GM21423 (cell line): ENCODE data around the gene MCF2L2.
"Not testable (repeated sequence)": the region's sequence is repeated elsewhere in the genome, so short reads cannot be mapped to it uniquely, and the experiment has no call there.

ENCODE experiments used
- ATAC-seq: cut with Tn5 transposase; IDR thresholded peaks from one replicate; pipeline ENCODE4 v1.9.1; 2021; ENCODE audit warnings: mild to moderate bottlenecking, moderate library complexity; ENCODE audit not compliant: unreplicated experiment

Gene MCF2L2

GRCh38 chr3:183446838-183447205 lies 18.4 kb upstream of the MCF2L2 start:
- no peak for ATAC-seq

GRCh38 chr3:183444748-183445147 lies 16.3 kb upstream of the MCF2L2 start:
- ATAC-seq: no peak

DNA sequence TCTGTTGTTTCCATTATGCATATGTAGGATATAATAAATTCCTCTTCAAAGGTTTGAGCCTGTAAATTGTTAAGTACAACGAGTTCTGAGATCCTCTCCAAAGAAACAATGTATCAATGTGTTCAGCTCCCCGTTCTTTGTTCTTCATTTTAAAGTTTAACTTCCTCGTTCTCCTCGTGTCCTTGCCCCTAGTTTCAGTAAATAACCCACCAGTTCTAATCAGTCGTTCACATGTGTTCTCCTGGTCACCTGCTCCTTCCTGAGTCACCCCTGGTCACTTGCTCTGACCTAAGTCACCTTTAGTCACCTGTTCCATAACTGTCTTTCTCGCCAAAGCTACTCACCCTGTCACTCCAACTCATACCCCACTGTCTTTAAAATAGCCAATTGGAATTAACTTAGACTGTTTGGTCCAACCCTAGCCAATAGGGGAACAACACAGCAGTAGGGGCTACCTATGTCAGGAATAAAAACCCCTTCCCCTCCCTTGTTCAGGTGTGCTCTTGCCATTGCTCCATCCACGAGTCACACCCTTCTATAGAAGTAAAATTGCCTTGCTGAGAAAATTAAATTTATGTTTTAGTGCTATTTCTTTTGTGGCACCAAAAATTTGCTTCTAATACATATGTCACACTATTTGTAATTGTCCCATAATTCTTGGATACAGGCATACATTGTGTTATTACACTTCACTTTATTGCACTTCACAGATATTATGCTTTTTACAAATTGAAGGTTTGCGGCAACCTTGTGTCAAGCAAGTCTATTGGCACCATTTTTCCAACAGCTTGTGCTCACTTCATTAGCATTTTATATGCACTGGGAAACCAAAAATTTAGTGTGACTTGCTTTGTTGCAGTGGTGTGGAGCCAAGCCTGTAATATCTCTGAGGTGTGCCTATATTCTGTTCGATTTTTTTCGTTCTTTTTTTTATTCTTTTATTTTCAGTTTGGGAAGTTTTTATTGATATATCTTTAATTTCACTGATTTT lies 15.3 kb upstream of the MCF2L2 start:
- no peak for ATAC-seq

DNA sequence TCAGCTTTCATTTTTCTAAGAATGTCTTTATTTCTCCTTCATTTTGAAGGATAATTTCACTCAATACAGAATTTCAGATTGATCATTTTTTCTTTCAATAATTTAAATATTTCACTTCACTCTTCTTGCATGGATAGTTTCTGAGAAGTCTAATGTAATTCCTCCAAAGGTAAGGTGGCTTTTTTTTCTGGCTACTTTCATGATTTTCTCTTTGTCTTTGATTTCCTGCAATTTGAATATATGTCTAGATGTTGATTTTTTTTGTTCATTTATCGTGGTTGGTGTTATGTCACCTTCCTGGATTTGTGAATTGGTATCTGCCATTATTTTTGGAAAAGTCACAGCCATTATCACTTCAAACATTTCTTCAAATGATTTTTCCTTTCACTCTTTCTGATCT lies 14.6 kb upstream of the MCF2L2 start:
- no peak for ATAC-seq

DNA sequence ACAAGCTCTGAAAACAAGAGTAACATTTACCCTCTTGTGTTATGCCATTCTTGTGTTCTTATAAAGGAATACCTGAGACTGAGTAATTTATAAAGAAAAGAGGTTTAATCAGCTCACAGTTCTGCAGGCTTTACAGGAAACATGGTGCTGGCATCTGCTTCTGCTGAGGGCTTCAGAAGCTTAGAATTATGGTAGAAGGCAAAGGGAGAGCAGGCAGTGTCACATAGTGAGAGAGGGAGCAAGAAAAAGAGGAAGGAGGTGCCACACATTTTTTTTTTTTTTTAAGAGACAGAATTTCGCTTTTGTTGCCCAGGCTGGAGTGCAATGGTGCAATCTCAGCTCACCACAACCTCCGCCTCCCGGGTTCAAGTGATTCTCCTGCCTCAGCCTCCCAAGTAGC lies 12.1 kb upstream of the MCF2L2 start:
- not testable (repeated sequence) for ATAC-seq

DNA sequence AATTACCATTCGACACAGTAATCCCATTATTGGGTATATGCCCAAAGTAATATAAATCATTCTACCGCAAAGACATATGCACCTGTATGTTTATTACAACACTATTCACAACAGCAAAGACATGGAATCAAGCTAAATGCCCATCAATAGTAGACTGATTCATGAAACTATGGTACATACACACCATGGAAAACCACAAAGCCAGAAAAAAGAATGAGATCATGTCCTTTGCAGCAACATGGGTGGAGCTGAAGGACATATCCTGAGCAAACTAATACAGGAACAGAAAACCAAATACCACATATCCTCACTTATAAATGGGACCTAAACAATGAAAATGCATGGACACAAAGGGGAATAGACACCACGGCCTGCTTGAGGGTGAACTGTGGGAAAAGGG lies 11.1 kb upstream of the MCF2L2 start:
- no peak for ATAC-seq

DNA sequence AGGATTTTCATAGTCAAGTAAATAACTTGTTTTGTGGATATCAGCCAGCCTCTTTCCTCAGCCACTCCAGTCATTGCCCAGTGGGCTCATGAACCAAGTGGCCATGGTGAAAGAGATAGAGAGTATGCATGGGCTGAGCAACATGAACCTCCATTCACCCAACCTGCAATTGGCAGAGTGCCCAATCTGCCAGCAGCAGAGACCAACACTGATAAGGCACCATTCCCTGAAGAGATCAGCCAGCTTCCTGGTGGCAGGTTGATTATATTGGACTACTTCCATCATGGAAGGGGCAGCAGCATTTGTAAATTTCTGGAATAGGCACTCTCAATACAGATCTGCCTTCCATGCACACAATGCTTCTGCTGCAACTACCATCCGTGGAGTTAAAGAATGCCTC lies 10.3 kb upstream of the MCF2L2 start:
- no peak for ATAC-seq

GRCh38 chr3:183437666-183438564 lies 9.5 kb upstream of the MCF2L2 start:
- no peak for ATAC-seq

- ATAC-seq: no peak
These were observed 8.6 kb upstream of the MCF2L2 start for GRCh38 chr3:183437061-183437460.

DNA sequence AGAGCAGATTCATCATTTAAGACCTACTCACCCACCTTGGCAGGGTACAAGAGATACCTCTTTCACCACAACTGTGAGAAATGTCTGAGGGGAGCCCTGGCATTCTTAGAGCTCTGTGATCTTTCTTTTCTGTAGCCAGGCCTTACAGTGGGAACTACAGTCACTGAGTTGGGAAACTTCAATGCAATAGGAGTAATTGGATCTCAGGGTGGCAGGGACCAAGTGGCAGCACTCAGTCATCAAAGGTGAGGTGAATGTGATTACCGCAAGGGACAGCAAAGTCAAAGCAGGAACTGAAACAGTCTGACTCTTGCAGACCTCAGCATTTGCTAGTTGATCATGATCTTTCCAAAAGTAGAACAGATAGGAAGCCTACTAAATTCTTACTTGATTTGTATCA lies 7.2 kb upstream of the MCF2L2 start:
- ATAC-seq: peak; percentile 81

DNA sequence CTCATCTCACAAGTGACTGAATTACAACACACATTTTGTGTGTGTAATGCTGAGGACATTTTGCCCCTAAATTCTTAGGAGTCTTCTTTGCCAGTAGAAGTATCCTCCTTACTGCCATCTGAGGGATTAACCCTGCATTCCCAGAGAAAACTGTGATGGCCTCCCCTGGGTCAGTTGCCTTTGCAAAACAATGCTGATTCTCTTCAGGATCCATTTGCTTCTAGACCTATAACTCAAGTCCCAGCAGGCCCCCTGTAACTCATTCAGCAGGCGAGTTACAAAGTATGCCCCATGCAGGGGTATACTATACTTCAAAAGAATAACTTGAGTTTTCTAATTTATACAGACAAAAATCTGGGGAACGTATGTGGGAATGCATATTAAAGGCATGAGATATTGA lies 6.6 kb upstream of the MCF2L2 start:
- ATAC-seq: no peak

- no peak for ATAC-seq
These were observed 6.1 kb upstream of the MCF2L2 start for GRCh38 chr3:183434503-183434902.

DNA sequence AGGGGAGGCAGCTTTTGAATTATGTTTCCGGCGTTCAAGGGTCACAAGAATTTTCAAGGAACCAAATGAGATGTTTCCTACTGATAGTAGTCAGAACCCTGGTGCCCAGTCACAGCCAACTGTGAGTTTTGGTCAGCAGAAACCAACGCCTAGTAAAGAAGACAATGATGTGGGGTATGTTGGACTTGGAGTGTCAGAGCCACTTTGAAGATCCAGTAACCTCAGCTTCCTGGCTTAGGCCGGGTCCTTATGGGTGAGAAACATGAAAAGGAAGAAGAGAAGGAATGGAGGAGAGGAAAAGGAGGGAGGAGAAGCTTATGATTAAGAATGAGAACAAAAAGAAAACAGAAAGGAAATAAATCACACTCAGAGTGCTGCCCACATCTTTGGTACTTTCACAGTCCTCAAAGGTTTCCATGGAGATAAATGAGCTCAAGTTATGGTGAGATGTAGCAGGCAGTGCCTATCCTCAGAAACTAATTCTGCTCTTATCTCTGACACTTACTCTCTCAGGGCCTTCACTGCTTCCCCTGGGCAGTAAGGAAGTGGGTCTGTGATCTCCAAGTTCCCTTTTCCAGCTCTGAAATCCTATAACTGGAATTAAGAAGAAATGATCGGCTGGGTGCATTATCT lies 2.0 kb upstream of the MCF2L2 start:
- no peak for ATAC-seq

DNA sequence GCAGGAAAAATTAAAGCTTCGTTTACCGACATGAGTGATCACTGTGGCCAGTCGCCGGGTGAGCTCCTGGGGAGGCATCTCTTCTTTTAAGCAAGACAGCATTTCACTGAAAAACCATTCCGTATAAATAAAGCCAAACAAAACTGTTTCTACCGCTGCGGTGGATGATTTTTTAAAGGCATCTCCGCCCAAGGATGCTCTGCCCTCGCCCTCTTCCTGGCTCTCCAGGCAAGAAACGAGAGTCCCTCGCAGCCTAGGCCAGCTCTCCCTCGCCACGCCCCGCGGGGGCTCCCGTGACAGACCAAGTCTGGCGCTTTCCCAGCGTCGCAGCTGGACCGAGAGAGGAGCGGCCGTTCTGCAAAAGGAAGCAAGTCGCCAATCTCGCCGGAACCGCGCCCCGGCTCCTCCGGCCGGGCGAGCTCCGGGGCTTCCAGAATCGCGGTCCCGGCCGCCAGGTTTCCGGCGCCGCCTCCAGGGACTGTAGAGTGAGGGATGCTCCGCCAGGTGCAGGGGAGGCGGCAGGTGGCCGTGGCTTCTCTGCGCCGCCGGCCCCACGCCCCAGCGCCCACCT lies 458 bp downstream of the MCF2L2 start:
- peak; percentile 31 for ATAC-seq

- ATAC-seq: no peak
These were observed 1.1 kb downstream of the MCF2L2 start for GRCh38 chr3:183427196-183427875.

DNA sequence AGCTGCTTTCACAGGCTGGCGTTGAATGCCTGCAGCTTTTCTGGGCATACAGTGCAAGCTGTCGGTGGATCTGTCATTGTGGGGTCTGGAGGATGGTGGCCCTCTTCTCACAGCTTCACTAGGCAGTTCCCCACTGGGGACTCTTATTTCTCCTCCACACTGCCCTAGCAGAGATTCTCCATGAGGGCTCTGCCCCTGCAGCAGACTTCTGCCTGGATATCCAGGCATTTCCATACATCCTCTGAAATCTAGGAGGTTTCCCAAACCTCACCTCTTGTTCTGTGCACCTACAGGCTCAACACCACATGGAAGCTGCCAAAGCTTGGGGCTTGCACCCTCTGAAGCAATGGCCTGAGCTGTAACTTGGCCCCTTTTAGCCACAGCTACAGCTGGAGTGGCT lies 9.6 kb downstream of the MCF2L2 start:
- ATAC-seq: not testable (repeated sequence)

DNA sequence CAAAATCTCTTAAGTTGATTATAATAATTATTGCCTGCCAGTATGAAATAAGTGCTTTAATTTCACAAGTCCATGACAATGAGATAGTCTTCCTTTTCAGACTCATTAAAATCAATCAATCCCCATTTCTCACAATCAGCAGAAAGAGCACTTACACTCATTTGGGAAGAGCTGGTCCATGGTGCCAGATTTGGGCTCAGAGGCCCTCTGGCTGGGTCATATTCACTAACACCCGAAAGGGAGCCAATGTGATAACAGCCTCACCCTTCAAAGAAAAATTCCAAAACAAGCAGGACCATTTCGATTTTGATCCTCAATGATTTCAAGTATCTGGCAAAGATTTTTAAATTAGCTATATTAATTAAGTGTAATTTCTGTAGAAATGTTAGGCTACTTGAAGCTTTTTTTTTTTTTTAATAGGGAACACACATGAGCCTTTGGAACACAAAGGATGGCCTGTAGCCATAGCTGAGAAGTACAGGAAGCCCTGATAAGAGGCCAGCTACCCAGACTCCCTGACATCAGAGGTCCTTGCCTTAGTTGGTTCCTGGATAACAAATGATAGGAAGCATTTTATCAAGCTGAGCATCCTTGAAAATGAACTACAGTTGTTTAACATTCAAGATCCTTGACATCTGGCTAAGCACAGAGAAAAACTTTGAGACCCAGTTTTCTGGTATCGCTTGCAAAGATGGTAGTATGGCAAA lies 17.1 kb downstream of the MCF2L2 start:
- ATAC-seq: no peak

DNA sequence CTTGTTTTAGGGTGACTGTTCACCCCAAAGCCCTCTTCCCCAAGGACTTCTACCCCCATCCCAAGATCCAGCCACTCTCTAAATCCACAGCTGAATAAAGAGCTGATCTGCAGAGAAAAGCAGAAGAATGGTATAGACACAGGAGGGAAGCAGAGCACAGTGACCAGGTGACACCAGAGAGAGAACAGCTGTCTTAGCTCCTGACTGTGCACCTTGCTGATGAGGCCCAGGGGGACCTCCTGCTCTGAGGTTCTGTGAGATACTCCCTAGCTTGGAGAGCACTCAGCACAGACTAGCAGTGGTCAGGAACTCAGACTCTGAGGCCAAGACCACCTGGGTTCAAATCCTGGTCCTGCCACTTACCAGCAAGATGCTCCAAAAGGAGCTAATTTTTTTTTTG lies 17.7 kb downstream of the MCF2L2 start:
- no peak for ATAC-seq

GRCh38 chr3:183410280-183410679 lies 18.1 kb downstream of the MCF2L2 start:
- ATAC-seq: no peak

DNA sequence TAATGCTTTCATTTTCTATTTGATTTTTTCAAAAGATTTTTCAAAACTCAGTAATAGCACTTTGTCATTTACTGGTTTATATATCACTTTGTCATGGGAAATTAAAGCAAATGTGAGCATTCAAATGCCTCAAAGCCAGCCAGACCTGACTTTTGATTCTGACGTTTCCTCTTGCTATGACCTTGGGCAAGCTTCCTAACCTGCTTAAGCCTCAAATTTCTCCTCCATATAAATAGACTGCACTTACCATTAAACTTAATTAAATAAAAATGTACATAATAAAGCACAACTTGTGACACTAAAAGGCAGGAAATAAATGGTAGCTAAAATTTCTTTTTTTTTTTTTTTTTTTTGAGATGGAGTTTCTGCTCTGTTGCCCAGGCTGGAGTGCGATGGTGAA lies 19.2 kb downstream of the MCF2L2 start:
- ATAC-seq: no peak
